Endothelial cell of umbilical vein (primary cell): ENCODE measurements around the gene JAKMIP1.

ENCODE experiments used
- EZH2 ChIP-seq: IDR thresholded peaks from 2 replicates; pipeline ENCODE4 v1.6.1; 2012; ENCODE audit warnings: borderline replicate concordance, low read depth, mild to moderate bottlenecking, moderate library complexity, low read length, inconsistent platforms; ENCODE audit not compliant: severe bottlenecking
- FOS ChIP-seq: IDR thresholded peaks from 2 replicates; pipeline ENCODE4 v1.6.1; 2011; ENCODE audit warnings: mild to moderate bottlenecking, low read length, moderate library complexity, borderline replicate concordance; ENCODE audit not compliant: insufficient read depth
- MYC ChIP-seq: IDR thresholded peaks from one replicate; pipeline ENCODE4 v1.6.1; 2011; ENCODE audit warnings: mild to moderate bottlenecking, low read depth, low read length
- POLR2A ChIP-seq: IDR thresholded peaks from 2 replicates; pipeline ENCODE4 v1.6.1; 2012; ENCODE audit warnings: low read depth, mild to moderate bottlenecking, control low read depth, low read length
- POLR2AphosphoS5 ChIP-seq: IDR thresholded peaks from 2 replicates; pipeline ENCODE4 v1.6.1; 2012; ENCODE audit warnings: low read depth, mild to moderate bottlenecking, control low read depth, low read length, moderate library complexity; ENCODE audit not compliant: insufficient read depth
- TF ChIP-seq, protein P1 (sequence below), 2 donors: IDR thresholded peaks; 1 replicate in 1 of 2; 2 replicates in 1 of 2; pipeline ENCODE4 v1.5.1; 2011; ENCODE audit warnings: low read length in 2 of 2, mild to moderate bottlenecking in 2 of 2, moderate library complexity in 2 of 2, control low read depth in 1 of 2, inconsistent platforms in 1 of 2, low read depth in 1 of 2; ENCODE audit not compliant: insufficient read depth in 1 of 2; ENCODE audit errors: extremely low read depth in 1 of 2

DNA sequence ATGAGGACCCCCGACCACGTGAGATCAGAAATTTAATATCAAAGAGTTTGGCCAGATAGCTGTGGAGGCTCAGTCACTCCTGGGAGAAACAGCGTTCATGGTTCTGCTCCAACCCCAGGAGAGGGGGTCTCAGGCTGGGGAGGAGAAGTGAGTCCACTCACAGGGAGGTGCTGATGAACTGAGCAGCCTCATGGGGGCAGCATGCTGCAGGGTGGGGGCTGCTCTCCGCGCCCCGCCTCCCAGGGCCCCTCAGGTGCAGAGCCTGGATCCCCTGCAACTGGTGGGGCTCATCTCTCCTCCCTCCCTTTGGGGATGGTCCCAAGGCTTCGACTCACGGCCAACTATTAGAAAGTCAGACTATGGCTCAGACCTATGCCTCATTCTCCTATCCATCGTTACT, 155.5 kb downstream of the JAKMIP1 start:
- TF ChIP-seq, protein P1, sequence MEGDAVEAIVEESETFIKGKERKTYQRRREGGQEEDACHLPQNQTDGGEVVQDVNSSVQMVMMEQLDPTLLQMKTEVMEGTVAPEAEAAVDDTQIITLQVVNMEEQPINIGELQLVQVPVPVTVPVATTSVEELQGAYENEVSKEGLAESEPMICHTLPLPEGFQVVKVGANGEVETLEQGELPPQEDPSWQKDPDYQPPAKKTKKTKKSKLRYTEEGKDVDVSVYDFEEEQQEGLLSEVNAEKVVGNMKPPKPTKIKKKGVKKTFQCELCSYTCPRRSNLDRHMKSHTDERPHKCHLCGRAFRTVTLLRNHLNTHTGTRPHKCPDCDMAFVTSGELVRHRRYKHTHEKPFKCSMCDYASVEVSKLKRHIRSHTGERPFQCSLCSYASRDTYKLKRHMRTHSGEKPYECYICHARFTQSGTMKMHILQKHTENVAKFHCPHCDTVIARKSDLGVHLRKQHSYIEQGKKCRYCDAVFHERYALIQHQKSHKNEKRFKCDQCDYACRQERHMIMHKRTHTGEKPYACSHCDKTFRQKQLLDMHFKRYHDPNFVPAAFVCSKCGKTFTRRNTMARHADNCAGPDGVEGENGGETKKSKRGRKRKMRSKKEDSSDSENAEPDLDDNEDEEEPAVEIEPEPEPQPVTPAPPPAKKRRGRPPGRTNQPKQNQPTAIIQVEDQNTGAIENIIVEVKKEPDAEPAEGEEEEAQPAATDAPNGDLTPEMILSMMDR (IDR thresholded peaks at IDR 0.05; ENCODE audit: extremely low read depth in 1 of 2, insufficient read depth in 1 of 2, low read depth in 1 of 2, low read length in 2 of 2): no peak
- TF ChIP-seq FOS: no peak
- no peak for TF ChIP-seq POLR2A
- no peak for TF ChIP-seq POLR2AphosphoS5
- TF ChIP-seq EZH2: no peak
- TF ChIP-seq MYC: no peak
